DMS 273 (cell line): ENCODE results near the gene TIMM50.
A peak's percentile ranks its signal among the peaks of the same experiment; 100 is the strongest.
"Not testable (repeated sequence)": the region's sequence is repeated elsewhere in the genome, so short reads cannot be mapped to it uniquely, and the experiment has no call there.

Source experiments
- DNase-seq: peaks from one replicate; lab custom pipeline; 2025; ENCODE audit not compliant: unreplicated experiment; lab: John Stamatoyannopoulos, UW

The TIMM50 gene

DNA sequence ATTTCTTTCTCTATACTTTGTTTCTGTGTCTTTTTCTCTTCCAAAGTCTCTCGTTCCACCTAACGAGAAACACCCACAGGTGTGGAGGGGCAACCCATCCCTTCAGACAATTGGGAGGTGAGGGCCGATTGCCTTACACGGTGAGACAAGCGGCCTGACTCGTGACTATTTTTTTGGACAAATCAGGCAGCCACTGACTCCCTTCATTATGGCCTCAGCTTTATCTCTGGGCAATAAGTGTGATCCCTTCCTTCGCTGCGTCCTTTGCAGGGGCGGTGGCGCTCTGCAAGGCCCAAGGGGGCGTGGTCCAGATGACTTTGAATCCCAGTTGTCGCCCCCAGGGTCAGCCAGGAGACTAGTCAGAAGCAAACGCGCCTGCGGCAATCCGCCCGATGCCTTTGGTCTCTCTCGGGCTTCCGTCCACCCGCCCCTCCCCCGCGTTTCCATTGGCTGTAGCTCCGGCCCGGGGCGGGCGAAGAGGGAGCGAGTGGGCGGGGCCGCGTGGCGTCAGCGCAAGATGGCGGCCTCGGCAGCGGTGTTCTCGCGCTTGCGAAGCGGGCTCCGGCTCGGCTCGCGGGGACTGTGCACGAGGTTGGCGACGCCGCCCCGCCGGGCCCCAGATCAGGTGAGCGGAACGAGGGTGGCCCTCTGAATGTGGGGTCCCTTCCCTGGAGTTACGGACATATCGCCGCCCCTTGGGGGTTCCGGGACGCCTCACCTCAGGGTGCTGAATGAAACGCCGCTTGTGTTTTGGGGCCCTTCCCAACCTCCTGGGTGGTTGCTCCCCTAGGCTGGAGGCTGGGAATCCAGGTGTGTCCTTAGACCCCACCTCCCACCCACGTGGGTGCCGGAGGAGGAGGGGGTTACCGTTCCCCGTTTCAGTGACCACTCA lies at the start of gene TIMM50:
TIMM50 (plus strand) TSS at position 502 of the 892 bp plus-strand sequence; CDS start at position 518, 16 bp downstream.
- peak; percentile 99 for DNase-seq

DNA sequence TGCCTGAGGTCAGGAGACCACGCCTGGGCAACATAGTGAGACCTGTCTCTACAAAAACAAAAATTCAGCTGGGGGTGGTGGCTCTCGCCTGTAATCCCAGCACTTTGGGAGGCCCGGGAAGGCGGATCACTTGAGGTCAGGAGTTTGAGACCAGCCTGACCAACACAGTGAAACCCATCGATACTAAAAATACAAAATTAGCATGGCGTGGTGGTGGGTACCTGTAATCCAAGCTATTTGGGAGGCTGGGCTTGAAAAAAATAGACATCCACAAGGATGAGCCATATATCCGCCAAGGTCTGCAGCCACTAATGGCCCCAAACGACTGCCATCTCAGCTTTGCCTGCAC lies 48.0 kb upstream of the TIMM50 start:
- no peak for DNase-seq

DNA sequence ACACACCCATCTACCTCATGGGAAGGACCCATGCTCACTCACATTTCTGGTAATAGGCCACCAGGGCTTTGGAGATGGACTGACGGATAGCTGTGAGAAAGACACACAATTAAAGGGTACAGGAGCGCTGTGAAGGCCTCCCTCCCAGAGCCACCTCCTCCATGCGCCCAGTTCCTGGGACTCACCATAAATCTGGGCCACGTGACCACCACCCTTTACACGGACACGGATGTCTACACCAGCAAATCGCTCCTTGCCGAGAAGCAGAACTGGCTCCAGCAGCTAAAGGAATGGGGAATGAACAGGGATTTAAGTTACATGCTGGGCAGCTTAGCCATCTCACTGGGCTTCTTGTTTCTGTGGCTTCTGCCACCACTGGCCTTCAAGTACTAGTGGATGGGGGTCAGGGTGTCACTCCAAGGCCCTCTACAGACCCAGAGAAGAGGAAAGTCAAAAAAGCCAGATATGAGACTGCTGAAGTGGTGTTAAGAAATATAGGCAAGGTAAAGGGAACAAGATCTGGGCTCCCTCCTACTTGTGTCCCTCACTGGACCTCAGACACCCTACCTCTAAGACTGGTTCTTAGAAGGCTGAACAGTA lies 47.1 kb upstream of the TIMM50 start:
- no peak for DNase-seq

DNA sequence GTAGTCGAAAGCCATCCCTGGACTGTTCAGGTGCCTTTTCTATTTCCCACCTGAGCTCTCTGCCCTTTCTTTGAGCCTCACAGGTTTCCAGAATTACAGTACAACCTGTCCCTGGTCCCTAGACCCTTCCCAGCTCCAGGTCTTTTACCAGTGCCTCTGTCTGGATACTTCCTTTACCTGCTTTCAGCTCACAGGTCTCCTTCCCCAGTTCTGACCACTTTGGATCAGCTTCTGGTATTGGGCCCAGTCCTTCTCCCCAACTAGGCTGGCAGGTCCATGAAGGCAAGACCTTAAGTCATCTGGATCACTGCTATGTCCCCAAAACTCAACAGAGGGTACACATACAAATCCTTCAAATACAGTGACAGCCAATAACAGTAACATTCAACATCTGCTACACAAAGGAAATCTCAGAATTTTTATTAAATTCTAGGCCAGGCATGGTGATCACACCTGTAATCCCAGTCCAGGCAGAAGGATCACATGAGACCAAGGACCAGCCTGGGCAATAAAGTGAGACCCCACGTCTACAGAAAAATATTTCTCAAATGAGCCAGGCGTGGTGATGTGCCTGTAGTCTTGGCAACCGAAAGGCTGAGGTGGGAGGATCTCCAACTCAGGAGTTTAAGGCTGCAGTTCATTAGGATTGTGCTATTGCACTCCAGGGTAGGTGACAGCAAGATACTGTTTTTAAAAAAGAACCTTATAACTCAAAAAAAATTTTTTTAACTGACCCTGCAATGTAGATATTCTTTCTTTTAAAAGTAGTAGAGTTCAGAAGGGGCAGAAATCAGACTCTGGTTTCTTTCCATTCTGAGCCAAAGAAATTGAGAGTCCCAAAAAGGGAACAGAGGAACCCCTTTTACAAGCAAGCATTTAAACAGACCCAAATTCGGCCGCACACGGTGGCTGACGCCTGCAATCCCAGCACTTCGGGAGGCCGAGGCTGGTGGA lies 46.2 kb upstream of the TIMM50 start:
- no peak for DNase-seq

DNA sequence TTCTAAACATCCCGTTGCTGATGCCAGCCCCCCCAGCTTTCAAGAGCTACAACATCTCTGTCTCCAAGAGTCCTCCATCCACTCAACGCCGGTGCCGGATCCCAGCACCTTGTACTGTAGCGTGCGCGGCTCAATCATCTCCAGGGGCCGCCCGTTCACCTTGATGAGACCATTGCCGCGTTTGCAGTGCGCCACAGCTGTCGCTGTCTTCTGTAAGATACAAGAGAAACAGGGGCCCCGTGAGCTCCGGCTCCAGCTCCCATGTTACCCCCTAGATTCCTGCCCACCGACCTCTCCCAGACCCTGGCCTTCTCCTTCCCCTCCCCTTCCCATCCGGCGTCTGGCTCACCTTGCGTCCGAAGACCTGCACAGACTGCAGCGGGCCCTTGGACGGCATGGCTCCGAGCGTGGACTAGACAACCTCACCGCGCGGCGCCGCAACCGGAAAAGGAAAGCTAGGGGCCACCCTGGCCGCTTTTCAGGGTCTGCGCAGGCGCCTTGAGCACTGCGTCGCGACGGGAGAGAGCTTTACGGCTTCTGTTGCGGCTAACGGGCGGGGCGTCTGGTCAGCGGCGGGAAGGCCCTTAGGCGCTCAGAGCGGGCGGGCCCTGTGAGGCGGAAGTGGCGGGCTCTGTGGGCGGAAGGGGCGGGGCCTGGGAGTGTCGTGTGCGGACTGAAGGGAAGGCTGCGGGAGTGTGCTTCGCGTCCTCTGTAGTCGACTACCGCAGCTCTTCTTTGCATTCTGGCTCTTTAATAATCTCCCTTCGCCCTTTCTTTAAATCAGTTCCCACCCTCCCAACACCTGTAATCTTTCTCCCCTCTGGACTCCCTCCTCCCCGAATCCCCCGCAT lies 44.9 kb upstream of the TIMM50 start, which contains the start of gene RPS16:
RPS16 (minus strand) TSS at position 451 of the 851 bp plus-strand sequence; CDS start at position 397, 54 bp downstream.
- peak; percentile 100 for DNase-seq

DNA sequence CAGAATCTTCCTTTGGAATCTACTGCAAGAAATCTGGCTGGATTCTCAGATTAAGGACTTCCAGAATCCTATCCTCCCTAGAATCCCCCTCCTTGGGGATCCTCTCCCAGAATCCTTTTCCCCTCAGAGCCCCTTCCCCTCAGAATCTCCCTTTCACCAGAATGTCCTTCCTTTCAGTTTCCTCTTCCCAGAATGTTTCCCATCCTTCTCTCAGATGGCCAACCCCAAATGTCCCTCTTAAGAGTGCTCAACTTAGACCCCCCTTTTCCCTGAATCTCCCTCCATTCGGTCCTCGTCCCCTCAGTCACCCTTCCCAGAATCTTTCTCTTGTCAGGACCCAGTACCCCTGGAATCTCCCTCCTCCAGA lies 44.3 kb upstream of the TIMM50 start:
- DNase-seq: no peak

DNA sequence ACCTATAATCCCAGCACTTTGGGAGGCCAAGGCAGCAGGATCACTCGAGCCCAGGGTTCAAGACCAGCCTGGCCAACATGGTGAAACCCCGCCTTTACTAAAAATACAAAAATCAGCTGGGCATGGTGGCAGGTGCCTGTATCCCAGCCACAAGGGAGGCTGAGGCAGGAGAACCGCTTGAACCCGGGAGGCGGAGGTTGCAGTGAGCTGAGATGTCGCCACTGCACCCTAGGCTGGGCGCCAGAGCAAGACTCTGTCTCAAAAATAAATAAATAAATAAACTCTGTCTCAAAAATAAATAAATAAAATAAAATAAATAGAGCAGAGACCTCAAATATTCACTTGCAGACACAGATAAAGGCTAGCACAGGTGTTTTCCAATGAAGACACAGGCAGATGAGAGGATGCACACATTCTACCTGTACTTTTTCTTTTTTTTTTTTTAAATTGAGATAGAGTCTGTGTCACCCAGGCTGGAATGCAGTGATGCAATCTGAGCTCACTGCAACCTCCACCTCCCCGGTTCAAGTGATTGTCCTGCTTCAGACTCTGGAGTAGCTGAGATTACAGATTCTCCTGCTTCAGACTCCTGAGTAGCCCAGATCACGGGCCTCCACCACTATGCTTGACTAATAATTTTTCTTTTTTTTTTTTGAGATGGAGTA lies 42.2 kb upstream of the TIMM50 start:
- no peak for DNase-seq

DNA sequence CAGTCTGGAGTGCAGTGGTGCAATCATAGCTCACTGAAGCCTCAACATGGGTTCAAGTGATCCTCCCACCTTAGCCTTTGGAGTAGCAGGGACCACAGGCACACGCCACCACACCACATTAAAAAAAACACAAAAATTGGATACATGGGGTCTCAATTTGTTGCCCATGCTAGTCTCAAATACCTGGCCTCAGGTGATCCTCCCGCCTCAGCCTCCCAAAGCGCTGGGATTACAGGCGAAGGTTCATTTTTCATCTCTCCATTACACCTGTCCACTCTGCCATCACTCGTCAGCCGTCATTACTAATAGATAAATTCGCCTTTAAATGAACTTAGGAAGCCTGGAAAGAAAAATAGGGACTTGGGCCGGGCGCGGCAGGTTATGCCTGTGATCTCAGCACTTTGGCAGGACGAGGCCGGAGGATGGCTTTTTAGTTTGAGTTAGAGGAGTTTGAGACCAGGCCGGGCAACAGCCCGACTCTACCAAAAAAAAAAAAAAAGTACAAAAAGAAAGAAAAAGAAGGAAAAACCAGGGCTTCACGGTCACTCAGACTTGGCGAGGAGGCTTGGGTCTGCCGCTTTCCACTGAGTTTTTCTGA lies 35.9 kb upstream of the TIMM50 start:
- peak; percentile 64 for DNase-seq

DNA sequence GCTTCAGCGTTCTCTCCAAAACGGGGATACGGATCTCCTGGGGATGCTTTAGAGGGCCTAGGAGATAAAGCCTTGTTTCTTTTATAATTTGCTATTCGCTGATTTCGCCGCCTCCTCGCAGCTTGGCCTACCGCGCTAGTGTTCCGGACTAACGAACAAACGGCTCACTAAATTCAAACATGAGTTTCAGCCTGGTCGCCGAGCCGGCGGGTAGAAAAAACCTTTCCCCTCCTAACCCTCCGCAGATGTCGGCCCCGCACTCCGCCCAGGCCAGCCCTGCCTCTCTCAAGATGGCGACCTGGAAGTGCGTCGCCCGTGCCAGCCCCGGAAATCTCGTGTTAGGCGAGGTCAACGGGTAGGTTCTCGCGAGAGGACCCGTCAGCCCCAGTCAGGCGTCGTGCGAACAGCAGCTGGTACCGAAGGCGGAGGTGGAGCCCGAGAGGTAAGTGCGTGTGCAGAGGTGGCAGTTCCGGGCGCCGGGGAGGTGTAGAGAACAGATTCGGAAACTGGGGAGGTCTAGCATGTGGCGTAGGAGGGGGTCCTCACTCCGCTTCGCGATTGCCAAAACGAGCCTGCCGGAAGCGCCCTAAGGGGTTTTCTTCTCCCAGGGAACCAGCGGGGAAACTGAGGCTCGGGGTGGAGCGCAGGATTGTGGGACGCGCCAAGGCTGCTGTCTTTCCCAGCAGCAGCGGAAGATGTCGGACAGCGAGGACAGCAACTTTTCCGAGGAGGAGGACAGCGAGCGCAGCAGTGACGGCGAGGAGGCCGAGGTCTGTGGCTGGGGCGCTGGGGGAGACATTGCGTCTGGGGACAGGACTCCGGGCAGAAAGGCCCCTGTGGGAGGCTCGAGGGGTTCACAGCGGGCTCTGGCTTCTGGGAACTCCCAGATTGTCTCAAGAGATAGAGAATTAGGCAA lies 35.2 kb upstream of the TIMM50 start, which contains the start of gene SUPT5H:
SUPT5H (plus strand) TSS at position 387 of the 916 bp plus-strand sequence; CDS start at position 696, 309 bp downstream.
- DNase-seq: peak; percentile 99

DNA sequence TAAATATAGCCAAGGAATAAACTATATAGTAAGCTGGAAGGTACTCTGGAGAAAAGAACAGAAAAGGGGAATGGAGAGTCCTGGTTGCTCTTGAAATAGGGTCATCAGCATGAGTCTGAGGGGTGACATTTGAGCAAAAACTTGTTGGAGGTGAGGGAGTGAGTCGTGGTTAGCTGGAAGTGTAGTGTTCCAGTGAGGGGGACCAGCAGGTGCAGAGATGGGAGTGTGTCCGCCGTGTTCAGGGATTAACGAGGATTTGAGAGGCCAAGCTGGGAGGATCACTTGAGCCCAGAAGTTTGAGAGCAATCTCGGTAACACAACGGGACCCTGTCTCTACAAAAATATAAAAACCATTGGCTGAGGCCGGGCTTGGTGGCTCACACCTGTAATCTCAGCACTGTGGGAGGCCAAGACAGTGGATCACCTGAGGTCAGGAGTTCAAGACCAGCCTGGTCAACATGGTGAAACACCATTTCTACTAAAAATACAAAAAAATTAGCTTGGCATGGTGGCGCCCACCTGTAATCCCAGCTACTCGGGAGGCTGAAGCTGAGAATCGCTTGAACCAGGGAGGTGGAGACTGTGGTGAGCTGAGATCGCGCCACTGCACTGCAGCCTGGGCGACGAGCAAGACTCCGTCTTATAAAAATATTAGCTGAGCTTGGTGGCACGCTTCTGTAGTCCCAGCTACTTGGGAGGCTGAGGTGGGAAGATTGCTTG lies 34.1 kb upstream of the TIMM50 start:
- no peak for DNase-seq

DNA sequence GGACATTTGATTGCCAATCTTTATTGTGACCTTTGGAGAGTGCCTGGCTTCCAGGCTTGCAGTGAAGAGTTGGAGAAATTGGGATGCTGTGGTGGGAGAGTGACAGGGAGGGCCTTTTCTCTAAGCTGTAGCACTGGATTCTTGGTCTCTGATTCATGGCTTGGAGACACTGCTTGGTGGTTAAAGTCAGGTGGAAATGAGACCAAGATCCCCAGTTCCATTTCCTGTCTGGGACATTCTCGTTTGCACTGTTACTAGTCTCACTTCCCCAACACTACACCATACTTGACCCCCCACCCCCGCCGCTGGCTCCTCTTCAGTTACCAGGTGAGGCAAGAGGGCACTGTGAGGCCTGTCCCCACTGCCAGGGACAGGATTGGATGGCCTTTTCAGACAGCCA lies 32.4 kb upstream of the TIMM50 start:
- no peak for DNase-seq

DNA sequence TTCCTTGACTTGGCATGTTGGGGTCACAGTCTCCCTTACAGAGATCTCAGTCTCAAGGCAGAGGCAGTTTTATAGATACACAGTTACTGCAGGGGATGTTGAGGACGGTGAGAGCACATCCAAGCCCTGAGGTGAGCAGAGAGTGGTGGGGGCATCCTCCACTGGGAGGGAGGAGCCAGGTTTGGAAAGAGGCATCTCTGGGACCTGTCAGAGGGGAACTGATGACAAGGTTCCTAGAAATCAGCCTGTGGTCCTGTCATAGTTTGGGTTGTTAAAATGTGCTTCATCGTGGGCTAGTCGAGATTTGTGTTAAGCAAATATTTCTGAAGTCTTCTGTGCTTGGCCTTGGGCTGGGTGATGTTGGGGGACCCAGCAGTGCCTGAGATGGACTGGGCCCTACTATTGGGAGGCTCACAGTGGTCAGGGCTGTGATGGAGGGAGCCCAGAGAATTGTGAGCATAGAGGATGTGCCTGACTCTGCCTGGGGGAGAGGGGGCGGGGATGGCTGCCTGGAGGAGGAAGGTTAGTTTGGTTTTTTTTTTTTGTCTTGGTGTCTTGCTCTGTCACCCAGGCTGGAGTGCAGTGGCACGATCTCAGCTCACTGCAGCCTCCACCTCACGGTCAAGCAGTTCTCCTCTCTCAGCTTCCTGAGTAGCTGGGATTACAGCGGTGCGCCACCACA lies 31.4 kb upstream of the TIMM50 start:
- DNase-seq: no peak

DNA sequence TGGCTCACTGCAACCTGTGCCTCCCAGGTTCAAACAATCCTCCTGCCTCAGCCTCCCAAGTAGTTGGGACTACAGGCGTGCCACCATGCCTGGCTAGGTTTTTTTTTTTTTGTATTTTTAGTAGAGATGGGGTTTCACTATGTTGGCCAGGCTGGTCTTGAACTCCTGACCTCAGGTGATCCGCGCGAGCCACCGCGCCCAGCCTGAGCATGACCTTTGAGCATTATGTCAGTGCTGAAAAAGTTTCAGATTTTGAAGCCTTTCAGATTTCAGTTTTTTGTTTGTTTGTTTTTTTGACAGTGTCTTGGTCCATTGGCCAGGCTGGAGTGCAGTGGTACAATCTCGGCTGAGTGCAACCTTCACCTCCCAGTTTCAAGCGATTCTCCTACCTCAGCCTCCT lies 29.4 kb upstream of the TIMM50 start:
- DNase-seq: not testable (repeated sequence)

DNA sequence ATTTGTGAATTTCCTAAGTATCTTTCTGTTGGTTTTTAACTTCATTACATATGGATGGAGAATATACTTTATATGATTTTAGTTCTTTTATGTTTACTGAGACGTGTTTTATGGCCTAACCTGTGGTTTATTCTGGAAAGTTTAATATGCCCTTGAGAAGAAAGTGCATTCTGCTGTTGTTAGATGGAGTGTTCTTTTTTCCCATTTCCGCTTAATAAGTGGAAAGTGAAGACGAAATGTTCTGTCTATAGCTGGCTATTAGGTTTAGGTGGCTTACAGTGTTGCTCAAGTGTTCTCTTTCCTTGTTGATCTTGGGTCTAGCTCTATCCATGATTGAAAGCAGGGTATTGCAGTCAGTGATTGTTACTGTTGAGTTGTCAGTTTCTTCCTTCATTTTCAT lies 17.2 kb upstream of the TIMM50 start:
- no peak for DNase-seq

DNA sequence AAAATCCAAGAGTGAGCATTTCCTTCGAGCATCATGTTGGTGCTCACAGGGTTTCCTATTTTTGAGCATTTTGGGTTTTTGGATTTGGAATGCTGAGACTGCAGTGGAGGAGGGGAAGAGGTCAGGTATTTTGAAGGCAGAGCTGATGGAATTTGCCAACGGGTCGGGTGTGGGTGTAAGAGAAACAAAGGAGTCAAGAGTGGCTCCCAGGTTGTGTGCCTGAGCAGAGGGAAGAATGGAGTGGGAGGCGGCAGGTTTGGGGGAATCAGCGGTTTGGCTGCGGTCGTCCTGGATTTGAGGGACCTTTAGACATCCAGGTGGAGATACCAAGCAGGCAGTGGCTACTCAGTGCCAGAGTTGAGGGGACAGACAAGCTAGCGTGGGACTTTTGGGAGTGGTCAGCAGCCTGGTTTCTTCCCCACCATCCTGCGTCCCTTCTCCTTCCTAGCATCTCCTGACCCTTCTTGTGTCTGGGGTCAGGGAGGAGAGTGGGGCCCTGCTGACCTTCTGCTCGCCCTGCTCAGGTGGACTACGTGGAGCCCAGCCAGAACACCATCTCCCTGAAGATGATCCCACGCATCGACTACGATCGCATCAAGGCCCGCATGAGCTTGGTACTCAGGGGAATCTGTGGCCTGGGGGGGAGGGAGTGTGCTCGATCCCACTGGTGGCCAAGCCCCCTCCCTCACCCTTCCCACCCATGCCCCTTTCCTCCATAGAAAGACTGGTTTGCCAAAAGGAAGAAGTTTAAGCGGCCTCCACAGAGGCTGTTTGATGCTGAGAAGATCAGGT lies 14.5 kb upstream of the TIMM50 start:
- DNase-seq: no peak

DNA sequence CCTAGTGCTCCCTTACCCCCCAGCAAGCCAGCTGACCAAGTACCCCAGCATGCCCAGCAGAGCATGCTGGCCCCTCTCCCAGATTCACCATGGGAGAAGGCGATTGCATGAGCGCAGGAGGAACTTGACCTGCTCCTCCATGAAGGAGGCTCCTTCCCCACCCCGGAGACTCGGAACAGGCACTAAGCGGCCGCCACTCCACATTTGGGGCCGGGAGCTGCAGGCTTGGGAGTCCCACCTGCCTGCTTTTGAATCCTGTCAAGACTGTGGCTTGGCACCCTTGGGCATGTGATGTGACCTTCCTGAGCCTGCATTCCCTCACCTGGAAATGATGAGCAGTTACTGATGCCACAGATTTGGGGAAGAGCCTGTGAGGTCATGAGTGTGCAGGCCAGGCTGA lies 12.7 kb upstream of the TIMM50 start:
- no peak for DNase-seq
